Mucosa of descending colon (tissue), 3 donors: ENCODE data around the gene MECP2. TPM values are rescaled to one million over a fixed set of nuclear protein-coding genes. Genes with fewer than 3 reads are reported as not detected.

Experiments
- ATAC-seq: fragments of 200-7000 bp; cut with Tn5 transposase; one replicate; pipeline ENCODE4 v1.9.1; 2020; ENCODE audit warnings: mild to moderate bottlenecking, moderate library complexity
- DNase-seq, 3 donors: peaks; one replicate each; pipeline ENCODE4 v3.0.0-alpha.2; 2020
- H3K36me3 ChIP-seq: fragments of 200-600 bp; one replicate; pipeline ENCODE4 v1.8.0; 2021; ENCODE audit warnings: low read depth, mild to moderate bottlenecking
- H3K4me1 ChIP-seq: fragments of 200-600 bp; one replicate; pipeline ENCODE4 v1.8.0; 2021; ENCODE audit warnings: low read depth, mild to moderate bottlenecking
- H3K4me3 ChIP-seq: fragments of 200-600 bp; one replicate; pipeline ENCODE4 v1.8.0; 2021; ENCODE audit warnings: mild to moderate bottlenecking
- H3K9me3 ChIP-seq: fragments of 200-600 bp; one replicate; pipeline ENCODE4 v1.8.0; 2021; ENCODE audit warnings: mild to moderate bottlenecking
- intact Hi-C, 2 donors: fragments of 100-400 bp; cut with DNase I in 1 of 2; cut with micrococcal nuclease in 1 of 2; formaldehyde crosslinking; loops; one replicate each; pipeline versions ENCODE4 v1.11.0 to v1.11.1; 2022; cut with DNase I, micrococcal nuclease
- total RNA-seq, 3 donors: library from RNA; stranded (reverse); fragmentation: NEBNext Ultra II Directional in 2 of 3; extraction: Animal tissue kit (Norgen Biotek cat#: 25700) in 2 of 3; gene quantifications; one replicate each; pipeline versions ENCODE4 v1.2.1 to v1.2.4, GENCODE V29; 2021 to 2023
- TF ChIP-seq, protein P1 (sequence below): fragments of 200-600 bp; IDR thresholded peaks from one replicate; pipeline ENCODE4 v1.8.0; 2022; ENCODE audit warnings: antibody characterized with exemption, mild to moderate bottlenecking
- donor health status: DM: no; HTN: no; CAD: no; lungs with moderate emphysema.
- donor health status: DM: no; HTN: no; CAD: no.
- donor health status: DM: no; HTN: yes; CAD: no.

Gene MECP2
- total RNA-seq, 3 donors from 2014 or later = 33.5 to 55.6 (median 35.6) TPM

GRCh38 chrX:154084449-154085300, 12.8 kb downstream of the MECP2 start:
- no peak for DNase-seq
- Histone ChIP-seq H3K4me3 (no peak overlapping the region), H3K4me1 (no peaks in the 10 kb centered on the region), H3K36me3 (no peaks in the 10 kb centered on the region), H3K9me3 (no peaks in the 10 kb centered on the region)
- TF ChIP-seq, protein P1, sequence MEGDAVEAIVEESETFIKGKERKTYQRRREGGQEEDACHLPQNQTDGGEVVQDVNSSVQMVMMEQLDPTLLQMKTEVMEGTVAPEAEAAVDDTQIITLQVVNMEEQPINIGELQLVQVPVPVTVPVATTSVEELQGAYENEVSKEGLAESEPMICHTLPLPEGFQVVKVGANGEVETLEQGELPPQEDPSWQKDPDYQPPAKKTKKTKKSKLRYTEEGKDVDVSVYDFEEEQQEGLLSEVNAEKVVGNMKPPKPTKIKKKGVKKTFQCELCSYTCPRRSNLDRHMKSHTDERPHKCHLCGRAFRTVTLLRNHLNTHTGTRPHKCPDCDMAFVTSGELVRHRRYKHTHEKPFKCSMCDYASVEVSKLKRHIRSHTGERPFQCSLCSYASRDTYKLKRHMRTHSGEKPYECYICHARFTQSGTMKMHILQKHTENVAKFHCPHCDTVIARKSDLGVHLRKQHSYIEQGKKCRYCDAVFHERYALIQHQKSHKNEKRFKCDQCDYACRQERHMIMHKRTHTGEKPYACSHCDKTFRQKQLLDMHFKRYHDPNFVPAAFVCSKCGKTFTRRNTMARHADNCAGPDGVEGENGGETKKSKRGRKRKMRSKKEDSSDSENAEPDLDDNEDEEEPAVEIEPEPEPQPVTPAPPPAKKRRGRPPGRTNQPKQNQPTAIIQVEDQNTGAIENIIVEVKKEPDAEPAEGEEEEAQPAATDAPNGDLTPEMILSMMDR = no peak
- intact Hi-C loops = no loop called here
- no peak for ATAC-seq

DNA sequence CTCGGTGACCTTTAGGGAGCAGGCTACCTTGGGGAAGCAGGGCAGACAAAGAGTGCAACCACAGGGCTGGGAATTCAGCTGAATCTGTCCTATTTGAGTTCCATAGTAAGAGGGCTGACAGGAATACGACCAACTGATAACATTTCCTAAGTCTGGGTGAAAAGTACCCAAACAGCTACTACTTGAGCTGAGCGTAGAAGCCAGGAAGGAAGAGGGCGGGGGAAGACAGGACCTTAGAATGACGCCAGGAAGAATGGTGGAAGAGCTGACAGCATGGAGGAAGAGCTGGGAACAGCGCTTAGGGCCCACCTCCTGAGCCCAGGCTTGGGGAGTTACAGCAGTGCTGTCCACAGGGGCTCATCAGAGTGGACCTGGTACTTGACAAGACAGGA, 14.4 kb downstream of the MECP2 start:
- Histone ChIP-seq H3K36me3 (no peaks in the 10 kb centered on the region), H3K9me3 (no peaks in the 10 kb centered on the region), H3K4me1 (no peaks in the 10 kb centered on the region), H3K4me3 (no peak overlapping the region)
- DNase-seq (no peak), ATAC-seq (no peak)
- TF ChIP-seq, protein P1 = no peak
- intact Hi-C loops = no loop called here

DNA sequence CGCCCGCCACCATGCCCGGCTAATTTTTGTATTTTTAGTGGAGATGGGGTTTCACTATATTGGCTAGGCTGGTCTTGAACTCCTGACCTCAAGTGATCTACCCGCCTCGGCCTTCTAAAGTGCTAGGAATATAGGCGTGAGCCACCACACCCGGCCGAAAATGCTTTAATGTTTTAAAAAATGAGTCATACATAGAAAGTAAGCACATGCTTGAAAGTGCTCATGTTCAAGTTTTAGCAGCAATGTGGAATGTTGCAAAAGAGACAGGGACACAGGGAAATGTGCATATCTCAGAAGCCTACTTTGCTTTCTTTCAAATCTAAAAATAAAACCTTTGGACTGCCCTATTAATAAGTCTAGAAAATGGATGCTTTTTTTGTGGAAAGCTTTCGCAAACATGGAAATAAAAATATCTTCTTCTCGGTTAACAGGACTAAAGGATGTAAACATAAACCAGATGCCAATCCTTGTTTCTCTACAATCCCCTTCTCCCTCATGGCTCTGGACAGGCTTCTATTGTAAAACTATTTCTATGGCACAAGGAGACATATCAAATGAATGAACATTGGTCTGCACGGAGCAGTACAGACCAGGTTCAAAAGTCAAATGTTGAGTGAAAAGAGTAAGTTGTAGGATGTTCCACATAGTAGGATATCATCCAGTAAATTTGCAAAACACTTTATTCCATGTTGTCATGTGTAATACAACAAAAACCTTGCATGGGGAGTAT, 15.0 kb downstream of the MECP2 start:
- no peak for DNase-seq
- H3K4me1 ChIP-seq = no peaks in the 10 kb centered on the region
- H3K4me3 ChIP-seq = no peak overlapping the region
- H3K9me3 ChIP-seq = no peaks in the 10 kb centered on the region
- TF ChIP-seq, protein P1 = no peak
- intact Hi-C loops = no loop called here
- H3K36me3 ChIP-seq = no peaks in the 10 kb centered on the region
- peak; percentile 15 for ATAC-seq

- no peak for ATAC-seq
- intact Hi-C loops = no loop called here
- no peak for DNase-seq
- TF ChIP-seq, protein P1 = no peak
- Histone ChIP-seq H3K4me3 (no peak overlapping the region), H3K36me3 (no peaks in the 10 kb centered on the region), H3K4me1 (no peaks in the 10 kb centered on the region), H3K9me3 (no peaks in the 10 kb centered on the region)
Measured at GRCh38 chrX:154077101-154077500, 20.4 kb downstream of the MECP2 start.

DNA sequence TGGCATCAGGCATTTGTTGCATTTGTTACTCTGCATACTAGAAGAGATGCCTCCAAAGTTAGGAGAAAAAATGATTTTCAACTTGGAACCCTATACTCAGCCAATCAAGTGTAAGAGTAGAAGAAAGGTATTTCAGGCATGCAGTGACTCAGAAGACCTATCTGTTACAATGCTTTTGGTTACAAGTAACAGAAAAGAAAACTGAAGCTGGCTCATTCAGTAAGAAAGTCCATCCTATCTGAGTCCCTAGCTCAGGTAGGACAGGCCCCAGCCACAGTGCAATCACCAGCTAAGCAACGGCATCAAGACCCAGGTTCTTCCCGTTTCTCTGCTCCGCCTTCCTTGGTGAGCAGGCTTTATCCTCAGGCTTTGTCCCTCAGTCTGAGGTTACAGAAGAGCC, 23.3 kb downstream of the MECP2 start:
- ATAC-seq = no peak
- intact Hi-C loops = no loop called here
- Histone ChIP-seq H3K4me1 (no peaks in the 10 kb centered on the region), H3K9me3 (no peaks in the 10 kb centered on the region), H3K36me3 (no peaks in the 10 kb centered on the region), H3K4me3 (no peak overlapping the region)
- TF ChIP-seq, protein P1 = no peak
- DNase-seq = no peak
